ENCODE data around the gene RNF169. TPM values are rescaled to one million over a fixed set of nuclear protein-coding genes. Genes with fewer than 3 reads are reported as not detected.

The RNF169 gene
- total and polyA plus RNA-seq, 2 of the 13 experiments (the other 11 are each of a cell fraction or from before 2014, with no cell fraction given), result 5.3 to 14.2 TPM

DNA sequence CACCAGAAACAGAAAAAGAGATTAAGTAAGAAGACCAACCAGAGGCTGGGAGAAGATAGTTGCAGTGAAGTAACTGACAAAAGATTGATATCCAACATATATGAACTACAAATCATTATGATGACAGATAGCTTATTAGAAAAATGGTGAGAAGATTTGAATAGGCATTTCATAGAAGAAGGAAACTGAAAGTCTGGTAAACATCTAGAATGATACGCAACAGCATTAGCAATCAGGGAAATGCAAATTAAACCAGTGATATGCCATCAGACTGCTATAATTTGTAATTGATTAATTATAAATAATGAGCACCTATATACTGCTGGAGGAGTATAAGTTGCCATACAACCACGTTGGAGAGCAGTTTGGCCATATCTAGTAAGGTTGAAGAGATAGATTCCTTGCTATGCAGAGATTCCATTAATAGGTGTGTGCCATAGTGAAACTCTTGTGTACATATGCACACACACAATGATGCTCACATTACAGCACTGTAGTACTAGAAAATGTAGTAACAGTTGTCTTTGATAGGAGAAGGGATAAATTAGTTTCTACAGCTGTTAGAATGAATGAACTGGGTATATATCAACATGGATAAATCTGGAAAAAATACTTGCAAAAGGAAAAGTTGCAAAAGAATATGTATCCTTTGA is 20.5 kb downstream of the RNF169 start:
- Histone ChIP-seq H3K4me2 (ENCODE audit: low read depth, low read length) (no peak overlapping the region), H3K9me3 (ENCODE audit: low read length) (no peaks in the 10 kb centered on the region), H3K4me1 (ENCODE audit: insufficient read depth, low read length) (no peaks in the 10 kb centered on the region), H3K27ac (ENCODE audit: extremely low read length, insufficient read depth, low read length) (no peak overlapping the region), H3K36me3 (replicated peaks in 1 of 2; ENCODE audit: control insufficient read depth in 1 of 2, insufficient read depth in 2 of 2, low read length in 2 of 2) (0 out of 5 replicates have a peak, but pooled peaks cover 0 to 4% of the 10 kb centered on the region in 2 experiments), H3K9ac (ENCODE audit: insufficient read depth, low read depth, low read length) (no peak overlapping the region), H3K4me3 (replicated peaks in 1 of 3; ENCODE audit: insufficient read depth in 1 of 3, low read depth in 2 of 3, low read length in 3 of 3) (no peak overlapping the region), H2AFZ (ENCODE audit: low read length) (no peak overlapping the region), H4K20me1 (ENCODE audit: insufficient read depth, low read length) (no peaks in the 10 kb centered on the region; the same call in 1 of the 2 replicates), H3K79me2 (ENCODE audit: insufficient read depth, low read length) (peaks cover 46% of the 10 kb centered on the region), H3K27me3 (ENCODE audit: control insufficient read depth in 1 of 2, insufficient read depth in 2 of 2, low read length in 2 of 2) (no peaks in the 10 kb centered on the region)
- TF ChIP-seq ZNF615 (CRISPR knock-in tag; IDR thresholded peaks at IDR 0.05; ENCODE audit: borderline replicate concordance), result no peak
- TF ChIP-seq BORCS8-MEF2B (CRISPR knock-in tag; IDR thresholded peaks at IDR 0.05), result no peak
- TF ChIP-seq, protein P1, sequence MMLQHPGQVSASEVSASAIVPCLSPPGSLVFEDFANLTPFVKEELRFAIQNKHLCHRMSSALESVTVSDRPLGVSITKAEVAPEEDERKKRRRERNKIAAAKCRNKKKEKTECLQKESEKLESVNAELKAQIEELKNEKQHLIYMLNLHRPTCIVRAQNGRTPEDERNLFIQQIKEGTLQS (CRISPR knock-in tag; IDR thresholded peaks at IDR 0.05), result no peak
- TF ChIP-seq RAD21 (CRISPR knock-in tag; IDR thresholded peaks at IDR 0.05), result no peak
- no peak for TF ChIP-seq GATA4 (IDR thresholded peaks at IDR 0.05; ENCODE audit: borderline replicate concordance, low read depth)
- TF ChIP-seq IRF2 (CRISPR knock-in tag; IDR thresholded peaks at IDR 0.05), result no peak
- no peak for TF ChIP-seq ZKSCAN5 (CRISPR knock-in tag; IDR thresholded peaks at IDR 0.05)
- TF ChIP-seq DZIP1 (CRISPR knock-in tag; IDR thresholded peaks at IDR 0.05), result no peak
- TF ChIP-seq TBX3 (IDR thresholded peaks at IDR 0.05; ENCODE audit: borderline replicate concordance), result no peak
- no peak for TF ChIP-seq BHLHE40 (IDR thresholded peaks at IDR 0.05; ENCODE audit: low read length)
- TF ChIP-seq CENPX (CRISPR knock-in tag; IDR thresholded peaks at IDR 0.05), result no peak
- 88% methylated on average over 2 of the region's 2 CpGs for WGBS (ENCODE audit: low lambda C conversion rate)
- CTCF ChIA-PET (ENCODE audit: low intra/inter-chr PET ratio, low total read pairs), result no interaction called here
- in situ Hi-C loops (cut with HindIII; ENCODE audit: extremely low pct_ligation_motif_present, low pct_unique_long_range_greater_than_20kb), result no loop called here
- intact Hi-C loops (cut with micrococcal nuclease; ENCODE audit: unreplicated experiment), result no loop called here
- FAIRE-seq (no peak), ATAC-seq (no peak), DNase-seq (ENCODE audit: low spot score) (no peak)
- POLR2A ChIA-PET, result no interaction called here
- BruUV-seq (replicated peaks), result no TSS peak

Data from HepG2 (cell line).